ENCODE measurements around the gene SLC38A2. TPM values are rescaled to one million over a fixed set of nuclear protein-coding genes. Genes with fewer than 3 reads are reported as not detected.

The SLC38A2 gene
- total RNA-seq, 1 donor from 2014 or later: 348 TPM

GRCh38 chr12:46408441-46408840, 35.9 kb upstream of the SLC38A2 start:
- no peaks in the 10 kb centered on the region for H3K27me3 ChIP-seq
- TF ChIP-seq EZH2 (IDR thresholded peaks at IDR 0.05): no peak
- TF ChIP-seq EZH2phosphoT487 (IDR thresholded peaks at IDR 0.05): no peak
- no peaks in the 10 kb centered on the region for H3K36me3 ChIP-seq
- Mint-ChIP-seq H3K4me1 (peaks cover 4% of the 10 kb centered on the region), H3K27ac (no peak overlapping the region), H3K4me3 (no peak overlapping the region), H3K27me3 (ENCODE audit: insufficient read depth, low read depth) (no peaks in the 10 kb centered on the region), H3K36me3 (no peaks in the 10 kb centered on the region), H3K9me3 (no peaks in the 10 kb centered on the region)
- H3K9ac ChIP-seq: no peak overlapping the region
- no peak for DNase-seq (ENCODE audit: low spot score)
- peaks cover 6% of the 10 kb centered on the region for H3K4me1 ChIP-seq
- H3K9me3 ChIP-seq (ENCODE audit: low read depth): no peaks in the 10 kb centered on the region
- no peaks in the 10 kb centered on the region for H3K79me2 ChIP-seq (ENCODE audit: low read depth)
- no peak overlapping the region for H3K27ac ChIP-seq
- H4K20me1 ChIP-seq (ENCODE audit: low read depth): no peaks in the 10 kb centered on the region
- no peaks in the 10 kb centered on the region for H3F3A ChIP-seq (ENCODE audit: low read depth)
- no peak overlapping the region for H3K4me2 ChIP-seq
- H2AFZ ChIP-seq (replicated peaks): no peak overlapping the region
- no peak overlapping the region for H3K4me3 ChIP-seq

GRCh38 chr12:46407361-46407760, 34.8 kb upstream of the SLC38A2 start:
- no peak overlapping the region for H2AFZ ChIP-seq (replicated peaks)
- H3K9ac ChIP-seq: no peak overlapping the region
- no peak overlapping the region for H3K4me3 ChIP-seq
- peaks cover 6% of the 10 kb centered on the region for H3K4me1 ChIP-seq
- no peaks in the 10 kb centered on the region for H3K27me3 Mint-ChIP-seq (ENCODE audit: insufficient read depth, low read depth)
- H3K27ac ChIP-seq: no peak overlapping the region
- no peaks in the 10 kb centered on the region for H4K20me1 ChIP-seq (ENCODE audit: low read depth)
- no peaks in the 10 kb centered on the region for H3K27me3 ChIP-seq
- H3K36me3 Mint-ChIP-seq: no peaks in the 10 kb centered on the region
- no peaks in the 10 kb centered on the region for H3K9me3 ChIP-seq (ENCODE audit: low read depth)
- H3K27ac Mint-ChIP-seq: no peak overlapping the region
- H3K36me3 ChIP-seq: no peaks in the 10 kb centered on the region
- H3K4me3 Mint-ChIP-seq: no peak overlapping the region
- no peaks in the 10 kb centered on the region for H3K79me2 ChIP-seq (ENCODE audit: low read depth)
- peaks cover 9% of the 10 kb centered on the region for H3K4me1 Mint-ChIP-seq
- H3F3A ChIP-seq (ENCODE audit: low read depth): no peaks in the 10 kb centered on the region
- no peak for DNase-seq (ENCODE audit: low spot score)
- no peak for TF ChIP-seq CTCF (IDR thresholded peaks at IDR 0.05)
- no peak for TF ChIP-seq EZH2phosphoT487 (IDR thresholded peaks at IDR 0.05)
- TF ChIP-seq EZH2 (IDR thresholded peaks at IDR 0.05): no peak
- no peaks in the 10 kb centered on the region for H3K9me3 Mint-ChIP-seq
- no peak overlapping the region for H3K4me2 ChIP-seq

- Mint-ChIP-seq H3K27me3 (ENCODE audit: insufficient read depth, low read depth) (no peaks in the 10 kb centered on the region), H3K27ac (no peak overlapping the region)
- no peaks in the 10 kb centered on the region for H3K9me3 ChIP-seq (ENCODE audit: low read depth)
Measured at GRCh38 chr12:46406352-46407027, 33.9 kb upstream of the SLC38A2 start.

More at GRCh38 chr12:46406352-46407027, 33.9 kb upstream of the SLC38A2 start:
- Histone ChIP-seq H2AFZ (replicated peaks) (no peak overlapping the region), H3K9ac (no peak overlapping the region), H3K4me1 (peaks cover 6% of the 10 kb centered on the region), H3K27ac (no peak overlapping the region), H4K20me1 (ENCODE audit: low read depth) (no peaks in the 10 kb centered on the region), H3K79me2 (ENCODE audit: low read depth) (no peaks in the 10 kb centered on the region), H3K4me3 (no peak overlapping the region), H3K27me3 (no peaks in the 10 kb centered on the region), H3F3A (ENCODE audit: low read depth) (no peaks in the 10 kb centered on the region), H3K36me3 (no peaks in the 10 kb centered on the region), H3K4me2 (no peak overlapping the region)
- TF ChIP-seq CTCF (IDR thresholded peaks at IDR 0.05): no peak
- TF ChIP-seq EZH2 (IDR thresholded peaks at IDR 0.05): no peak
- no peak for TF ChIP-seq EZH2phosphoT487 (IDR thresholded peaks at IDR 0.05)
- H3K36me3 Mint-ChIP-seq: no peaks in the 10 kb centered on the region
- H3K4me1 Mint-ChIP-seq: peaks cover 13% of the 10 kb centered on the region
- no peaks in the 10 kb centered on the region for H3K9me3 Mint-ChIP-seq
- no peak overlapping the region for H3K4me3 Mint-ChIP-seq
- DNase-seq (ENCODE audit: low spot score): no peak

All from neural progenitor cell (in vitro differentiated cells).